ENCODE measurements around the gene SYNPO. TPM values are rescaled to one million over a fixed set of nuclear protein-coding genes. Genes with fewer than 3 reads are reported as not detected.

The SYNPO gene
- total RNA-seq, 1 donor from 2014 or later = 40.2 TPM

GRCh38 chr5:150607105-150607504 lies 33.4 kb upstream of the SYNPO start:
- H4K20me1 ChIP-seq (ENCODE audit: insufficient read depth, low read length) = no peaks in the 10 kb centered on the region

GRCh38 chr5:150607991-150608390 lies 32.5 kb upstream of the SYNPO start:
- no peaks in the 10 kb centered on the region for H3K36me3 Mint-ChIP-seq (ENCODE audit: low read depth, unreplicated experiment)
- H3K9me3 Mint-ChIP-seq (ENCODE audit: unreplicated experiment) = no peaks in the 10 kb centered on the region
- H3K4me3 Mint-ChIP-seq (ENCODE audit: unreplicated experiment) = no peak overlapping the region
- Histone ChIP-seq H4K20me1 (ENCODE audit: insufficient read depth, low read length) (no peaks in the 10 kb centered on the region), H3K9me3 (ENCODE audit: insufficient read depth, low read depth, low read length) (no peaks in the 10 kb centered on the region), H3K4me2 (ENCODE audit: low read length) (no peak overlapping the region), H3K4me1 (ENCODE audit: insufficient read depth, low read length) (no peaks in the 10 kb centered on the region), H2AFZ (ENCODE audit: low read depth, low read length) (no peak overlapping the region), H3K79me2 (ENCODE audit: insufficient read depth, low read length) (no peaks in the 10 kb centered on the region), H3K4me3 (ENCODE audit: insufficient read depth, low read depth, low read length) (no peak overlapping the region), H3K27me3 (ENCODE audit: insufficient read depth, low read length) (peaks cover 2% of the 10 kb centered on the region), H3K9ac (ENCODE audit: low read length) (no peak overlapping the region), H3K27ac (ENCODE audit: low read depth, low read length) (no peak overlapping the region), H3K36me3 (ENCODE audit: insufficient read depth, low read length) (no peaks in the 10 kb centered on the region)
- no peak for FAIRE-seq
- TF ChIP-seq EZH2 (IDR thresholded peaks at IDR 0.05; ENCODE audit: insufficient read depth, low read length) (no peak), CTCF (IDR thresholded peaks at IDR 0.05; ENCODE audit: insufficient read depth, low read depth, low read length) (no peak)
- peaks cover 34% of the 10 kb centered on the region for H3K27me3 Mint-ChIP-seq (ENCODE audit: low read depth, unreplicated experiment)
- H3K27ac Mint-ChIP-seq (ENCODE audit: unreplicated experiment) = no peak overlapping the region
- DNase-seq (ENCODE audit: low read depth) = no peak
- H3K4me1 Mint-ChIP-seq (ENCODE audit: low read depth, unreplicated experiment) = no peaks in the 10 kb centered on the region

More at GRCh38 chr5:150607105-150607504, 33.4 kb upstream of the SYNPO start:
- no peaks in the 10 kb centered on the region for H3K4me1 ChIP-seq (ENCODE audit: insufficient read depth, low read length)
- H3K79me2 ChIP-seq (ENCODE audit: insufficient read depth, low read length) = no peaks in the 10 kb centered on the region
- H2AFZ ChIP-seq (ENCODE audit: low read depth, low read length) = no peak overlapping the region
- DNase-seq (ENCODE audit: low read depth) (no peak), FAIRE-seq (no peak)
- H3K36me3 ChIP-seq (ENCODE audit: insufficient read depth, low read length) = no peaks in the 10 kb centered on the region
- no peak overlapping the region for H3K4me3 Mint-ChIP-seq (ENCODE audit: unreplicated experiment)
- H3K4me1 Mint-ChIP-seq (ENCODE audit: low read depth, unreplicated experiment) = no peaks in the 10 kb centered on the region
- peaks cover 30% of the 10 kb centered on the region for H3K27me3 Mint-ChIP-seq (ENCODE audit: low read depth, unreplicated experiment)
- no peak overlapping the region for H3K4me3 ChIP-seq (ENCODE audit: insufficient read depth, low read depth, low read length)
- H3K27ac Mint-ChIP-seq (ENCODE audit: unreplicated experiment) = no peak overlapping the region
- no peaks in the 10 kb centered on the region for H3K9me3 Mint-ChIP-seq (ENCODE audit: unreplicated experiment)
- H3K27me3 ChIP-seq (ENCODE audit: insufficient read depth, low read length) = peaks cover 2% of the 10 kb centered on the region
- H3K27ac ChIP-seq (ENCODE audit: low read depth, low read length) = no peak overlapping the region
- no peak for TF ChIP-seq EZH2 (IDR thresholded peaks at IDR 0.05; ENCODE audit: insufficient read depth, low read length)
- TF ChIP-seq CTCF (IDR thresholded peaks at IDR 0.05; ENCODE audit: insufficient read depth, low read depth, low read length) = no peak
- H3K9ac ChIP-seq (ENCODE audit: low read length) = no peak overlapping the region
- no peaks in the 10 kb centered on the region for H3K9me3 ChIP-seq (ENCODE audit: insufficient read depth, low read depth, low read length)
- H3K4me2 ChIP-seq (ENCODE audit: low read length) = no peak overlapping the region
- H3K36me3 Mint-ChIP-seq (ENCODE audit: low read depth, unreplicated experiment) = no peaks in the 10 kb centered on the region

- TF ChIP-seq CTCF (IDR thresholded peaks at IDR 0.05; ENCODE audit: insufficient read depth, low read depth, low read length) (no peak), EZH2 (IDR thresholded peaks at IDR 0.05; ENCODE audit: insufficient read depth, low read length) (no peak)
- no peak overlapping the region for H3K27ac Mint-ChIP-seq (ENCODE audit: unreplicated experiment)
- FAIRE-seq = no peak
Observed at GRCh38 chr5:150608991-150609390, 31.5 kb upstream of the SYNPO start.

More at GRCh38 chr5:150608991-150609390, 31.5 kb upstream of the SYNPO start:
- H3K27me3 Mint-ChIP-seq (ENCODE audit: low read depth, unreplicated experiment) = peaks cover 37% of the 10 kb centered on the region
- H3K9me3 Mint-ChIP-seq (ENCODE audit: unreplicated experiment) = no peaks in the 10 kb centered on the region
- Histone ChIP-seq H3K36me3 (ENCODE audit: insufficient read depth, low read length) (no peaks in the 10 kb centered on the region), H3K4me3 (ENCODE audit: insufficient read depth, low read depth, low read length) (no peak overlapping the region), H4K20me1 (ENCODE audit: insufficient read depth, low read length) (no peaks in the 10 kb centered on the region), H3K9ac (ENCODE audit: low read length) (no peak overlapping the region), H3K79me2 (ENCODE audit: insufficient read depth, low read length) (no peaks in the 10 kb centered on the region), H3K27ac (ENCODE audit: low read depth, low read length) (no peak overlapping the region), H3K9me3 (ENCODE audit: insufficient read depth, low read depth, low read length) (no peaks in the 10 kb centered on the region), H3K27me3 (ENCODE audit: insufficient read depth, low read length) (peaks cover 4% of the 10 kb centered on the region), H3K4me1 (ENCODE audit: insufficient read depth, low read length) (peaks cover under 1% of the 10 kb centered on the region), H3K4me2 (ENCODE audit: low read length) (no peak overlapping the region), H2AFZ (ENCODE audit: low read depth, low read length) (no peak overlapping the region)
- no peak overlapping the region for H3K4me3 Mint-ChIP-seq (ENCODE audit: unreplicated experiment)
- H3K36me3 Mint-ChIP-seq (ENCODE audit: low read depth, unreplicated experiment) = no peaks in the 10 kb centered on the region
- no peak for DNase-seq (ENCODE audit: low read depth)
- H3K4me1 Mint-ChIP-seq (ENCODE audit: low read depth, unreplicated experiment) = no peaks in the 10 kb centered on the region

Data from astrocyte (in vitro differentiated cells and primary cell).